Stimulated activated CD8-positive, alpha-beta memory T cell treated with anti-CD3 and anti-CD28 coated beads, Interleukin-12 subunit alpha, Interleukin-12 subunit beta, amount 100 ng/mL, for 24 hours (primary cell): ENCODE results near the gene RSPH1.

Source experiments
- DNase-seq: peaks from one replicate; pipeline ENCODE4 v3.0.0-alpha.2; 2020; ENCODE audit errors: extremely low read depth

The RSPH1 gene

DNA sequence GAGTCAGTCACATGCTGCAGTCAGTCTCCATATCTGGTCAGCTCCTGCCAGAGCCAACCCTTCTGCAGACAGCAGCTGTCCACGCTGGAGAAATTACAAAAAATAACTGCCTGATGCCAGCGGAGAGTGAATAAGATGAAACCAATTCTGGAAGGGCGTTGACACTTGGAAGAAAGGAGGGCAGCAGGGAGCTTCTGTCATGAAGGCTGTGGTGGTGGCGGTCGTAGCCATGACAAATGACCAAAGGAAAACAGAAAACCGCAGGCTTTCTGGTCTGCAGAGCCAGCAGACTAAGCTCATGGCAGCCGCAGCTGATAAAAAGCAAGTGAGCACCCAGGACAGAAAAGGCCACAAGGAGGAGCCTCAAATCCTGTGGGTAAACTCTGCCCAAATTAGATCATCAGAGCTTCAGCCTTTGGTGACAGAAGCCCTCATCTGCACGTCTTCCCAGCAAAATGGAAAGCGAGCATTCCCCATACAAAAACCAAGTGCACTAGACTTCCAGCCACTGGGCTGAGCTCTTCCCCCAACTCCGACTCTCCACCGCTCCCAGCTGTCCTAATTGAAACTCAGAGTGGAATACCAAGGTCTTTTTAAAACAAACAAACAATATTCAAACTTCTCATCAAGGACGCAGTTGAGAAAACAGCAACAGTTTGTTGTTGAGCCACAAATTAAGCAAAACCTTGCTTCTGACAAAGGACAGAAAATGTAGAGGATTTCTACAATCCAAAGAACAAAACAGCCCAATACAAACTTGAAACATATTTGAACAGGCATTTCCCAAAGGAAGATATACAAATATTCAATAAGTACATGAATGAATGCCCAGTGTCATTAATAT is 28.7 kb downstream of the RSPH1 start:
- no peak for DNase-seq

DNA sequence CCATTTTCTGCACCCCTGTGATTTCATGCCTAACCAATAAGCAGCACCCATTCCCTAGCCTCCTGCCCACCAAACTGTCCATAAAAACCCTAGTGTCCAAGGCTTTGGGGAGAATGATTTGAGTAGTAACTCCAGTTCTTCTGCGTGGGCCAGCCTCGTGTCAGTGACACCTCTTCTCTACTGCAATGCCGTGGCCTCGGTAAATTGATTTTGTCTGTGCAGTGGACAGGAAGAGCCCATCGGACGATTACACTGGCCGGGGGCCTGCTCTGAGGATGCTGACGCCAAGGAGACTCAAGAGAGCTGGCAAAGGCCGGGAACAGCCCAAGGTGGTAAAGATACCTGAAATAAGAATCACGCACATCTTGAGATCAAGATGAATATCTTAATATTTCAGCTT is 29.3 kb downstream of the RSPH1 start:
- no peak for DNase-seq

DNA sequence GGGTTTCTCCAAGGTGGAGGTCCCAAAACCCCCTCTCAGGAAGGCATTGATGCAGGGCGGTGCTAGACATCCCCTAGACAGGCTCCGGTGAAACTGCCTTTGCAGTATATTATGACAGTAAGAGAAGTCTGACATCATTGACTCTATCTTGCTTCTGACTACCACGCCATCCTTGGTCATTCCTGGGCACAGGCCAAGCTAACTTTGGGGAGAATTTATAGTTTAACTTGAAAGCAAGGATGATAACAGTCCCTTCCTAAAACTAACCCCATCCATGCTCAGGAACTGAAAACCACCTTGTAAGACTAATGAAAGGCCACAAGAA is 30.3 kb downstream of the RSPH1 start:
- DNase-seq: no peak

DNA sequence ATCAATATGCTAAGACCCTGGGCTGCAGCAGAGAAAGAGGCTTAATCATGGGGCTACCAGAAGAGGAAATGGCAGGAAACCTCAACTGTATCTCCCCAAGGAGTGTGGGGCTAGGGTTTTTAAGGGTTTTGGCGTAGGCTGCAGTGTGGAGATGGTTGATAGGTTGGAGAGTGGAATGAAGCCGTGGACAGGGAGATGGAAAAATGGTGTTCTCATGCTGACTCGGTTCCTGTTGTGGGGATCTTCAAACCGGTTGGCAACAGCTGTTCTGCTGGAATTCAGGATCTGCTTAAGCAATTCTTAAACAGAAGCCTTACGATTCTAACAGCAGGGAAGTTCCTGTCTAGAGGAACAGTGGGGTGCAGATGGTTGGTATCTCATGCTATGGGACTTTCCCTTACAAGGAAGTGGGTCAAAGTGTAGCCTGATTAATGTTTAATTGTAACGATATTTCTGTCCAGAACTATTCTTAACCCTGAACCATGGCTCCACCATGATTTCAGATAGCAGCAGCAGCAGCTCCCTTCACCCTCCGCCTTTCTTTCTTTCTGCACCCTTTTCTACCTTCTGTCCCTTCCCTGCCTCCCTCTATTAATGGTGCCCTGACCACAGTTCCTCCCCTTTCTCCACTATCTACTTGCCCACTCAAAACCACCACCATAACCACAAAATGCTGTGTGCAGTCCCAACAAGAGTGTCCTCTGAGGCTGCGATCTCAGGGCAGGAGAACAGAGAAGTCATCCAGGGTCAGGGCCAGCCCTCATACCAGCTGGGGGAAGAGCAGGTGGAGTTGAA is 30.8 kb downstream of the RSPH1 start:
- DNase-seq: no peak

DNA sequence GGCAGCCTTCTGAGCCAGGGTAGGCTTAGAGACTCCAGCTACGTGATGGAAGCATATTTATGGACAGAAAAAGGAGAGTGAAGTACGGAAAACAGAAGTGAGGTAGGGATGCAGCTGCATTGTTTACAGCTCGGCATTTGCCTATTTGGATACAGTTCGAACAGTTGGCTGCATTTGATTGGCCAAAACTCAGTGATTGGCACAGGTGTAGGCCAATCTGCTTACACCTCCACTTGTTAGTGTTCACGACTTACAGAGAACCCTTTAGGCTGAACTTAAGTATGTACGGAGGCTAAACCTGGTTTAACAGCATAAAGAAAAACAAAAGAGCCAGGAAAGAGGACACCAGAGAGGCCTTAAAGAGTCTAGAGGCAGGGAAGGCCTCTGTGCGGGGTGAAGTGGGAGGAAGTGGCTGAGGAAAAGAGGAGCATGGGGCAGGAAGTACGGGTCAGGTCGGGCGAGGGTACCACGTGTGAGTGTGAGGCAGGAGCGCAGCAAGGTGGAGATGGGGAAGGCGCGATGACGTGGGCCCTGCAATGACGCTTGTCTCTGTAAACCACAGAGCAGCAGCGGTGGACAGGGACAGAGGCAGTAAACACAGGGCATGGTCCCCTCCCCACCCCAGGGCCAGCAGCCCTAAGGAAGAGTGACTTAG is 32.0 kb downstream of the RSPH1 start:
- DNase-seq: no peak

DNA sequence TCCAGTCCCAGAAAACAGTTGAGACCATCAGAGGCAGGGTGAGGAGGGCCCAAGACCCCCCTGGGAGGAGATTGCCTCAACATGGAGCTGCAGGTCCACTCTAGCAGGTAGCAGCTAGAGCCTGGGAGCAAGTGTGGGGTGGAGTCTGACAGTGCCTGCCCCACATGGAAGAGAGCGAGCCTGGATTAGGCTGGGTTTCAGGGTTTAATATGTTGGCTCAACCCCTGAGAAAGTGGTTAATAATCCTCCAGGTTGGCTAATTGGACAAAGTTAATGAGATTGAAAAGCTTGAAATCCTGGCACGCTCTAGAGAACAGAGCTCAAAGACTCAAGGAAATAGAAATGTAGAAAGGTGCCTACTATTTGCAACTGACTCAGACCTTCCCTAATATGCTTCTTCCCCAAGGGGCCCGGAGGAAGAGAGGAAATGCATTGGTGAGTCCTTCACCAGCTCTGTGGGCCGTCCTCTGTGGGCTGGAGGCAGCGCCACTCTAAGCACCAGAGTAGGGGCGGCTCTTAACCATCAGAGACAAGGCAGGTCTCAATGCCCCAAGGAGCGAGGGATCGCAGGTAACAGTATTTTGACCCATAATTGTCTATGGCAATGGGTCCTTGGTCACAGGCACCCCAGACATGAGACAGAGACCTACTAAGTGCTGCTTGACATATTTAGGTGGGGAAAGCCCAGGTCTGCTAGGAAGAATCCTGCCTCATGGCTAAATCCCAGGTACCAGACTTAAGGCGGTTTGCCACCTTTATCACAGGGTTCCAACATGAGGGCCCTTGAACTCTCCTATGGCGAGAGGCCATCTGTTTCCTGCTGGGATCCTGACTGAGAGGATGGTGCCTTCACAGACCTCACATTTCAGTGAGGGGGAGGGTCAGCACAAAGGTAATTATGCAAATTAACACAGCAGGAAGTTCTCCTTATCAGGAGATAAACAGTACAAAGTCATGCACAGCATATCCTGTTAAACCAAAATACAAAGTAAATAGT is 33.8 kb downstream of the RSPH1 start:
- DNase-seq: no peak

DNA sequence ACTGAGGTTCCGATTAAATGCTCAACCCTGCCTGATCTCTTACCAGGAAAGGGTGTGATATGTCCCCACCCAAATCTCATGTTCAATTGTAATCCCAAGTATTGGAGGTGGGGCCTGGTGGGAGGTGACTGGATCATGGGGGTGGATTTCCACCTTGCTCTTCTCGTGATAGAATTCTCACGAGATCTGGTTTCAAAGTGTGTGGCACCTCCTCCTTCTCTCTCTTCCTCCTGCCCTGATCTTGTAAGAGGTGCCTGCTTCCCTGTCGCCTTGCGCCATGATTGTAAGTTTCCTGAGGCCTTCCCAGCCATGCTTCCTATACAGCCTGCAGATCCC is 34.9 kb downstream of the RSPH1 start:
- no peak for DNase-seq

DNA sequence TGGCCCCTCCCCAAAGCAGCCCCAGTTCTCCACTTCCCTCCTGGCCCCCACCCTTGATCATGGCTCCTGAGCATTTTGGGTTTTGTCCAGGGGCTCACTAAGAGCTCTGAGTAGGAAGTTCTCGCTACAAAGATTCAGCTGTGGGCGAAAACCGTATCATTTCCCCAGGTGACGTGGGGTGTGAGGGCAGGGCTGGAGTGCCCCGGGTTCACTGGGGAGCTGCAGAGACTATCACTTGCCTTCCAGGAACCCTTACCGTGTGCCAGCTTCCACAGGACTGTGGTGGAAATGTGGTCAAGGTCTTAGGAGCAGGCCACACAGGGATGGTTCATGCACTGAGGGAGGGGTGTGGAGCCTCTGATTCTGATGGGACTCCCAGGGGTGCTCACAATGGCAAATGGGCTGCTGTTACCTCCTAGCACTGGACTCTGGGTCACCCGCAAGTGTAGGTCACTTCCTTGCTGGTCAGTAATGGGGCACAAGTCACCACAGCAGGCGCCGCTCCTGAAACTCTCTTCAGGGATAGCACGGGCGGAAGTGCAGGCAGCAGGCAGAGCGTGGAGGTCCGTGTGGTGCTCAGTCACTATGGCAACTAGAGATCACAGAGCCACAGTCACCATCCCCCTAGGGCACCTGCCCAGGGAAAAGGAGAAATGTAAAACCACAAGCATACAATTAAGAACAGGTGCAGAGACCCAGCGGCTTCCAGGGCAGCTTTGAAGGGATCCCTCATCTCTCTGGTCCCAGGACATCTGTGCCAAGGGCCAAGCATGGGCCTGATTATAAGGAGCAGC is 35.4 kb downstream of the RSPH1 start:
- no peak for DNase-seq

DNA sequence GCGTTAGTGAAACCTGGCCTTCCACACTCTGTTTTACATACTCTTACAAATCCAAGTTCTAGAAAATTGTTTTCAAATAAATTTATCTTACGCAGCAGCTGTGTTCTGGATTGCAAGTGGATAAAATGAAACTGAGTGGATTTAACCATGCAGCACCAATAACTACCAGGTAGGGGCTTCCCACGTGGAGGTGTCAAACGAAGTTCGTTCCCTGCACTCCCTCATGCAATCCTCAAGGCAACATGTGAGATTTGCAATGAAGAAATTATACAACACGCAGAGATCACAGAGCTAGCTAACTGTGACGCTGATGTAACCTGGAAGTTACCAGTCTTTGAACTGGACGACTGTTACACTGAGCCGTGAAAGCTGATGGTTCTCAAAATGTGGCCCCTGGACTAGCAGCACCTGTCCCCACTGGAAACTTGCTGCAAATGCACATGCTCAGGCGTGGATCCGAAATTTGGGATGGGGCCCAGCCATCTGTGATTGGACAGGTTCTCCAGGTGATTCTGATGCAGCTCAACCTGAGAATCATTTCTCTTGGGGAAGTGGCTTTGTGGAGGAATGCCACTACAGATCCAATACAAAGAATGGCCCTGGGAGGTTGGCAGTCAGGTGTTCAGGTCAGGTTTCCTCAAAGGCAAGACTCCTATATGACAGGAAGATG is 36.3 kb downstream of the RSPH1 start:
- DNase-seq: no peak

DNA sequence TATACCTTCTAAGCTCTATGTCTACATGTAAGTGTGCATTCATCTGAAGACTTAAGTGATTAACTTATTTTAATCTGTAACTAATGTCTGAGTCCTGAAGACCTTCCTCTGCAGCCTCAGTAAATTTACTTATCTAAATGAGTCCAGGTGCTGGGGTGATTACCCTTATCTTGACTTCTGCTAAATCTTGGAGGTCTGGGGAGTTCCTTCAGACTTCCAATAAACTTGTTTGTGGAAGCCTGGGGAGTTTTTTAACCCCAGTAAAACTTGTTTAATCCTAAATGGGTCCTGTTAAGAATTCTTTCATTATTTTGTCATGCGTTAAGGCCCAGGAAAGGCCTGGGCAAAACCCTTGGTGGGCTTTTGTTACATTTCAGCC is 37.0 kb downstream of the RSPH1 start:
- DNase-seq: no peak

DNA sequence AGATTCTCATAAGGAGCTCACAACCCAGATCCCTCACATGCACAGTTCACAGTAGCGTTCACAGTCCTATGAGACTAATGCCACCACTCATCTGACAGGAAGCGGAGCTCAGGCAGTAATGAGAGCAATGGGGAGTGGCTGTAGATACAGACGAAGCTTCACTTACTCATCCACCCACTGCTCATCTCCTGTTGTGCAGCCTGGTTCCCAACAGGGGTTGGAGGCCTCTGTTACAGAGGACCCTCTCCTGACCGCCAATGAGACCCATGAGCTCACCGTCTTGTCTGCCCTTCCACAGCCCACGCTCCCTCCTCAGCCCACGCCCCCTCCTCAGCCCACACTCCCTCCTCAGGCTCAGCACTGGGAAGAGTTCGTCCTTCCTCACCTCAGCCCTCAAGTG is 39.6 kb downstream of the RSPH1 start:
- no peak for DNase-seq

DNA sequence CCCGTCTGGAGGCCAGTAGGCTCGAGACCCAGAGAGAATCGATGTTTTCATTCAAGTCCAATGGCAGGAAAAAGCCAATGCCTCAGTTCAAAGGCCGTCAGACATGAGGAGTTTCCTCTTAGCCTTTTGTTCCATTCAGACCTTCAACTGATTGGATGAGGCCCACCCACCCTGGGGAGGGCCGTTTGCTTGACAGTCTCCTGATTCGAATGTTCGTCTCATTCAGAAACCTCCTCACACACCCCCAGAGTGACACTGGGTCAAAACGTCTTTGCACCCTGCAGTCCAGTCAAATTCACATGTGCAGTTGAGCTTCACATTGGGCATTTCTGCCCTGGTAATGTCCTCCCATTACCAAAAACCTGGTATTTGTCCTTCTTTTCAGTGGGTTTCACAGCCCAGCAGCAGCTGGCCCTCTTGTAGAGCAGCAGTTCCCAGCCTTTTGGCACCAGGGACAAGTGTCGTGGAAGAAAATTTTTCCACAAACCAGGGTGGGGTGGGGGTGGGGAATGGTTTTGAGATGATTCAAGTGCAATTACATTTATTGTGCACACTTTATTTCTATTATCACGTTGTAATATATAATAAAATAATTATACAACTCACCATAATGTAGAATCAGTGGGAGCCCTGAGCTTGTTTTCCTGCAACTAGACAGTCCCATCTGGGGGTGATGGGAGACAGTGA is 40.1 kb downstream of the RSPH1 start:
- no peak for DNase-seq

DNA sequence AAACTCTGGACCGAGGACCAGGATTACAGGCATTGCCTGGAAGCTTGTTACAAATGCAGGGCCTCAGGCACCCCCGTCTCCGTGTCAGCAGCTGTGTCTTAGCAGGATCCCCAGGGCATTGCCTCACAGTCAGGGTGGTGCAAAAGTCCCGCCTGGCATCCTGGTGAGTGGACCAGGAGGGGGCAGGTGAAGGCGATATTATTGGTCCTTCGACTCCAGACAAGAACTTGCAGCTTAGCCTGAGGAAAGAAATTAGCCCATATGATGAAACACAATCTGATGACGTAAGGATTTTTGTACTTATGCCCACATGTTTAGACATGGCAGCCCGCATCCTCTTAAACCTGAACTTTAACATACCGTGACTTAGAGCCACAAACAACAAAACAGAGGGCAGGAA is 40.8 kb downstream of the RSPH1 start:
- DNase-seq: no peak

DNA sequence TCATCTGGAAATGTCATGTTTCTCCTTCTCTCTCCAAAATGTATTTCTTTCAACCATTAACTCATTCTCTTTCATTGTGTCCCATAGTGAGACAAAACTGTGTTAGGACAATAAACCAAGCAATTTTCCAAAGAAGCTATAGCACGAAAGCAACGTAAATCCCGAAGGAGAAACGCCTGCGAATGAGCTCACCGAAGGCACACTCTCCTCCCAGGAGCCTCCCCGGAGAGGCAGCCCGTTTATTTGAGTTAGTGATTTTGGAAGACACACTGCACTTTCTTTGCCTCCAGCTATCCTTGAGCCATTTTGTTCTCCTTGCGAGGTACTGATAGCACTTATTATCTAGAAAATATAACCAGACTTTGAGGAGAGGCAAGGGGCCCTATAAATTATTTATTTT is 41.2 kb downstream of the RSPH1 start:
- no peak for DNase-seq

DNA sequence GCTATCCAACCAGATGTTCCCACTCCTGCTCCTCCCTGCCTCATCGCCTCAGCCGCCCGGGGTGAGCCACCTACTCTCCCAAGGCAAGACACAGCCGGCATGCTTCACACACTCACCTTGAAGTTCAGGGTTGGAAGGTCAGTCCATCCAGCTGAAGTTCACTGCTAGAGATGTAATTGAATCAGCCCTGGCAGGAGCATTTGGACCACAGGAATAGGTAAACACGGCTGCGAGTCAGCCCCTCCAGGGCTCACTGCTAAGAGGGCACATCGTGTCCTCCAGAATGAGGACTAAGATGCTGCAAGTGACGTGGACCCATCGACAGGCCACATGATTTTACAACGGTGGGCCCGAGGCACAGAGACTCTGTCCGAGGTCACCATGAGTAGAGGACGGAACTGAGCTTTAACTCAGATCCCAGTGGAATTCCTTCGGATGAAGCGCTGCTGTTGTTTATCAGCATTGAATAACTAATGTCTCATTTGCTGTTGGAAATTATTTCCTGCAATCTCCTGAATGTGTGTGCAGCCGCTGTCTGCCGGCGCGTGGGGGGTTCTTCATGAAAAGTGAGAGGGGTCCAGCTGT is 41.9 kb downstream of the RSPH1 start:
- no peak for DNase-seq

DNA sequence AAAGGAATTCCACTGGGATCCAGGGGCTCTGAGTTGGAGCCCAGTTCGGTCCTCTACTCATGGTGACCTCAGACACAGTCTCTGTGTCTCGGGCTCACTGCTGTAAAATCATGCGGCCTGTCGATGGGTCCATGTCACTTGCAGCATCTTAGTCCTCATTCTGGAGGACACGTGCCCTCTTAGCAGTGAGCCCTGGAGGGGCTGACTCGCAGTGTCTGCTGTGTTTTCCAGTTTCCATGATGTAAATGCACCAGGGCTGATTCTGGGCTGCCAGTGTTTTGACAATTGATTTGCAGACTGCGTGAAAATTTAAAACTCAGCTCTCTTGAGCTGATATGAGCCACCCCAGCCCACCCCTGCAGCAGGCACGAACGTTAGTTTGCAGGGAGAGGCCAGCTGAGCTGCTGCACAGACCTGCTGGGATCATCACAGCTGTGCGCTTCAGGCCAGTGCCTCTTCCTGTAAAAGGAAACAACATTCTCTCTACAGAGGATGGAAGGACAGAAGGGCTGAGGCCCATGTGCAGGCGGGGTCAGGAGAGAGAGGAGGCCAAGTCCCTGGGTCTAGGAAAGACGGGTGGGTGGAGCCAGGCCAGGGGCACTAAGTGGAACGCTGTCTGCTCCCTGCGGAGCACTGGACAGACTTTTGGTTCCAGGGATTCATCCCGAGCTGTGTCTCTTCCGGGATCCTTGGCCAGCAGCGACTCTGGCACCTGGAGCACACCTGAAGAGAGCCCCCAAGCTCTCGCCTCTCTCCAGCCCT is 42.6 kb downstream of the RSPH1 start:
- DNase-seq: no peak

DNA sequence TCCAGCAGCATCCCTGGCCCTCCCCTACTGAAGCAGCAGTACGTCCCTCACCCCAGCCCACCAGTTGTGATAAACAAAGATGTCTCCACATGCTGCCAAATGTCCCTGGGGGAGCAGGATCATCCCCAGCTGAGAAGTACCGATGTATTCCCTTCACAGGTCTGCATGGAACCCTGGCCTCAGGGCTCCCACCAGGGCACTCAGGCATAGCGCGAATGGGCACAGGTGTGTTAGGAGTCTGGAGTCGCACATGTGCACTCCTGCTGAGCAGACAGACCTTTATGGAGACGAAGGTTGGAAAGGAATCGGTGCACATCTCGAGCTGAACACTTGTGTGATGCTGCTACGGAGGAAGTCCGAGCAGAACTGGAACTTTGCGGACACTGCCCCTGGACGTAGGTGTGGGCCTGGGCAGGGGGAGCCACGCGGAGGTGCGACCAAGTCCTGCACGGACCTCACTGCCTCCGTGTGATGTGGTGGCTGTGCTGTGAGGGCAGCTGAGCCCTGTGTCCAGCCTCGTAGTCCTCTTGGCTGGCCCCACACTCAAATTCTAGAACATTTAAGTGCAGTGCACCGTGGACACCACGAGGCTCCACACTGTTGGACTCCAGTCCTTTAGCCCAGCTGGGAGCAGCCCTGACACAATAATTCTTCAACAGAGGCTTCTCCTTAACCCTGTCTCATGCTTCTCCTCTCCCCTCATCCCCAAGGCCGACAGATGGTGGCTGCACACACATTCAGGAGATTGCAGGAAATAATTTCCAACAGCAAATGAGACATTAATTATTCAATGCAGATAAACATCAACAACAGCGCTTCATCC is 43.4 kb downstream of the RSPH1 start:
- no peak for DNase-seq

DNA sequence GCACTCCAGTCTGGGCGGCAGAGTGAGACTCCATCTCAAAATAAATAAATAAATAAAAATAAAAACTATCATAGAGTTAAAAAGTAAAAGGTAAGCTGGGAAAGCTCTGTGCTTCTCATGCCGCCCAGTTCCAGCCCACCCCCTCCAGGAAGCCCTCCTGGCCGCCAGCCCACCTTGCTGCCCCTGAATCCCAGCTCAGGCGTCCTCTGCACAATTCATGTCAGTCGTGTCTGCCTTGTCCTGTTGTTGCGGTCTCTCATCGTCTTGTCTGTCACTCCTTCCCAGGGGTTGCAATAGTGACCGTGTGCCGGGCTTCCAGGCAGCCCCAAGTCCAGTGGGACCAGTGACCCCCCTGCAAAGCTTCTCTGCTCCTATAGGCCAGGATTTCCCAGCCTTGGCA is 44.1 kb downstream of the RSPH1 start:
- DNase-seq: no peak
